Cardiac septum (tissue), 1 donor: ENCODE data around the gene BDKRB1. TPM values are rescaled to one million over a fixed set of nuclear protein-coding genes. Genes with fewer than 3 reads are reported as not detected.

Experiments
- DNase-seq: peaks from one replicate; pipeline ENCODE4 v3.0.0-alpha.2; 2020; ENCODE audit warnings: low spot score
- intact Hi-C: fragments of 100-400 bp; cut with DNase I; formaldehyde crosslinking; loops from one replicate; pipeline ENCODE4 v1.14.0; 2022
- total RNA-seq: library from RNA; stranded (reverse); fragmentation: NEBNext Ultra II Directional; extraction: Animal tissue kit (Norgen Biotek cat#: 25700); gene quantifications from one replicate; pipeline ENCODE4 v1.2.1, GENCODE V29; 2021
- donor health status: DM: no; HTN: no; CAD: no.

Gene BDKRB1
- total RNA-seq, 1 donor from 2014 or later: not detected

DNA sequence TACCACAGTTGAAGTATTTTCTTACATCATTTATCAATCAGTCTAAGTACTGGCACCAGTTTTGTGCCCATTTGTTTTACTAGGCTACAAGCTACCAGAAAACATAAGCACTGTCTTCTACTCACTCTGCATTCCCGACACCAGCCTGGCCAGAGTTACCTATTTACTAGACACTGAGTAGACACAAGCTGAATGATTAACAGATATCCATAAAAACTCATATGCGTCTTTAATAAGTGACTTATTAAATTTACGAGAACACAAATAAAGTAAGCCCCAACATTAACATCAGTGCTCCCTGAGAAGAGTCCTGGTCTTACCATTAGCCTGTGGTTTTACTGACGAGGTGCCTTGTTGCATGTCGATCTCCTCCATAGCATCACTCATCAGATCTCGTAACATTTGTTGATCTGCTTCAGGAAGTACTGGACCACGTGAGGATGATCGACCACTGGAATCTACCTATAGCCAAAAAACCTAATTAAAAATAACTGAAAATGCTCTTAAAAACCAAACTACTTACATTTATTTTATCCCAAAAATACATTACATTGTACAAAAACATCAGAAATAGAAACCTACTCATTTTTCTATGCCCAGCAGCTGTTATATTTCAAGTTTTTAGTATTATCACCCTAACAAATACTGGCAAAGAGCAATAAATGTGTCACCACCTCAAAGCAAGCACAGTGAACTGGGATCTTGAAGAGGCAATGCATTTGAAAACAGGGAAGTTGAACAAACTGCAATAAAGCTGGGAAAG, 53.3 kb downstream of the BDKRB1 start:
- no peak for DNase-seq
- intact Hi-C loops: no loop called here

DNA sequence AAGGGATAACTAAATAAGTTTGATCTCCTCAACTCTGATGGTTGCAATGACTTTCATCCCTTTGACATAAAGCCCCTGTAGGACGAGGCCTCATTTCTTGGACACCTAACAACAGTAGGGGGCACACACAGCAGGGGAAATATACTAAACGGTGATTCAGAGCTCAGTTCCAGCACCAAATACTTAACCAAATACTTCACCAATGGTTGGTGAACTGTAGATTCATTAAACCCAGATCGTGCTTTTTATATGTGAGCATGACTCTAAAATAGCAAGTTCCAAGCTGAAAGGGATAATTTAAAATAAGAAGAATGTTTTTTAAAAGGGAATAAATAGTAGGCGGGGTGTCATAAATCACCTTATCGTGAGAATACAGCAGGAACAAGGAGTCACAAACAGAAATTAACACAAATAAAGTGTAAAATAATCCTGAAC, 53.9 kb downstream of the BDKRB1 start:
- DNase-seq: no peak
- intact Hi-C loops: no loop called here

DNA sequence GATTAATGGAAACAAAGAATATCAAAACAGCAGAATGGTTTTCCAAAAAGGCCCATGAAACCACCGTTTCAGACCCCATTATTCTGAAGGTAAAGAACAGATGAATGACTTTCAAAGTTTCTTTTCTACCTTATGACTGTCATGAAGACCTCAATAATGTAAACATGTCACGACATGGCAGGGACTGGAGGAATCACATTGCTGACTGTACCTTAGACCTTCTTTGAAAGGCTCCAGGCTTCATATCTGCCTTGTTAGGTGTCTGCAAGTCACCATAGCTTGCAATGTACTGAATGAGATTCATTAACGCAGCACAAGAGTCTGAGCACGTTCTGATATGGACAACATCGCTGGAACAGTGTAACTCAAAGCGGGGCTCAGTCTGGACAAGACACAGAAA, 54.9 kb downstream of the BDKRB1 start:
- intact Hi-C loops: no loop called here
- no peak for DNase-seq

Other genes starting within 250 kb of the BDKRB1 start
- 18.9 TPM for gene C14orf132, start 216.8 kb upstream of the BDKRB1 start, total RNA-seq
- gene BDKRB2, start 51.4 kb upstream of the BDKRB1 start, total RNA-seq: 0.57 TPM
- gene ATG2B, start 107.1 kb downstream of the BDKRB1 start, total RNA-seq: 14.2 TPM
- gene GSKIP, start 107.3 kb downstream of the BDKRB1 start, total RNA-seq: 14.6 TPM
- 0.62 TPM for gene AK7, start 135.9 kb downstream of the BDKRB1 start, total RNA-seq
- gene PAPOLA, start 246.2 kb downstream of the BDKRB1 start, total RNA-seq: 137 TPM